LNCaP clone FGC (cell line): Measurements from ENCODE around the gene CNTD1.
A peak's percentile ranks its signal among the peaks of the same experiment; 100 is the strongest.
"Not testable (repeated sequence)": the region's sequence is repeated elsewhere in the genome, so short reads cannot be mapped to it uniquely, and the experiment has no call there.

ENCODE experiments used
- DNase-seq: peaks from one replicate; pipeline ENCODE4 v3.0.0-alpha.2; 2011; ENCODE audit warnings: low read depth
- H3K4me3 ChIP-seq: 2 replicates; pipeline ENCODE4 v1.5.1; 2011; ENCODE audit warnings: mild to moderate bottlenecking, low read depth, low read length, control low read depth
- TF ChIP-seq, protein P1 (sequence below): IDR thresholded peaks from 2 replicates; pipeline ENCODE4 v1.5.1; 2012; ENCODE audit warnings: mild to moderate bottlenecking; ENCODE audit not compliant: control insufficient read depth, insufficient read depth; ENCODE audit errors: extremely low read depth

CNTD1 gene

DNA sequence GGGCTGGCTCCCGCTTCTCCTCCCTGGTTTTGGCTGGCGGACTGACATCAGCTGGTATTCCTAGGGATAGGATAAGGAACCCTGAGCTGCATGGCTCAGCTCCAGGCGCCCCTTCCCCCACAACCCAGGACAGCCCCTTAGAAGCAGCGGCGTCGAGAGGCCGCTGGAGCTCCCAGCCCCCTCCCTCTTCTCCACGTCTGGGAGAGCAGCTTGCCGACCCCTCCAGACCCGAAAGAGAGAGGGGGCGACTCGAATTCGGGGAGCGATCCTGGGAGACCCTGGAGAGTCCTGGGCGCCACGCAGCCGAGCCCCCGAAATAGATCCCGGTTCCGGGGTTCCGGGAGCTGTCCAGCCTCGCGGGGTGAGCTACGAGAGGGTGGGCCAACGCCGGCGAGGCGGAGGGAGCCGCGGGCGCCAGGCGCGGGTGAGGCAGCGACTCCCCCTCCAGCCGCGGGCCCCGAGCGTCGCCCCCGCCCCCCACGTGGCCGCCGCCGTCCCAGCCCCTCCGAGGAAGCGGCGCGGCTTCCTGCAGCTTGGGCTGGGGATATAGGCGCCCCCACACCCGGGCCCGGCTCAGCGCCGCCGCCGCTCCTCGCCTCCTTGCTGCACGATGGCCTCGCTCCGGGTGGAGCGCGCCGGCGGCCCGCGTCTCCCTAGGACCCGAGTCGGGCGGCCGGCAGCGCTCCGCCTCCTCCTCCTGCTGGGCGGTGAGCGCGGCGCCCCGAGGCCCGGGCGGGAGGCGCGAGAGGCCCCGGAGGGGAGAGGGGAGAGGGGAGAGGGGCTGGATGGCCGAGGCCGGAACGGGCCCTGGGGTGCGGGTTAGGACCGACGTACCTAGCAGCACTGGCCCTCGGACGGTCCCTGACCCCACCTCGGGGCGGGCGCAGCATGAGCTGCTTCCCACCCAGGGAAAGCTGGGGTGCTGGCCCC, 37.7 kb upstream of the CNTD1 start, which contains the start of gene RAMP2:
Gene RAMP2 (plus strand): TSS at position 576 of the 930 bp plus-strand sequence. CDS start 35 bp downstream, at position 611.
- TF ChIP-seq, protein P1, sequence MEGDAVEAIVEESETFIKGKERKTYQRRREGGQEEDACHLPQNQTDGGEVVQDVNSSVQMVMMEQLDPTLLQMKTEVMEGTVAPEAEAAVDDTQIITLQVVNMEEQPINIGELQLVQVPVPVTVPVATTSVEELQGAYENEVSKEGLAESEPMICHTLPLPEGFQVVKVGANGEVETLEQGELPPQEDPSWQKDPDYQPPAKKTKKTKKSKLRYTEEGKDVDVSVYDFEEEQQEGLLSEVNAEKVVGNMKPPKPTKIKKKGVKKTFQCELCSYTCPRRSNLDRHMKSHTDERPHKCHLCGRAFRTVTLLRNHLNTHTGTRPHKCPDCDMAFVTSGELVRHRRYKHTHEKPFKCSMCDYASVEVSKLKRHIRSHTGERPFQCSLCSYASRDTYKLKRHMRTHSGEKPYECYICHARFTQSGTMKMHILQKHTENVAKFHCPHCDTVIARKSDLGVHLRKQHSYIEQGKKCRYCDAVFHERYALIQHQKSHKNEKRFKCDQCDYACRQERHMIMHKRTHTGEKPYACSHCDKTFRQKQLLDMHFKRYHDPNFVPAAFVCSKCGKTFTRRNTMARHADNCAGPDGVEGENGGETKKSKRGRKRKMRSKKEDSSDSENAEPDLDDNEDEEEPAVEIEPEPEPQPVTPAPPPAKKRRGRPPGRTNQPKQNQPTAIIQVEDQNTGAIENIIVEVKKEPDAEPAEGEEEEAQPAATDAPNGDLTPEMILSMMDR: no peak
- H3K4me3 ChIP-seq: no peak within 1 kb of the TSS
- DNase-seq: no peak

DNA sequence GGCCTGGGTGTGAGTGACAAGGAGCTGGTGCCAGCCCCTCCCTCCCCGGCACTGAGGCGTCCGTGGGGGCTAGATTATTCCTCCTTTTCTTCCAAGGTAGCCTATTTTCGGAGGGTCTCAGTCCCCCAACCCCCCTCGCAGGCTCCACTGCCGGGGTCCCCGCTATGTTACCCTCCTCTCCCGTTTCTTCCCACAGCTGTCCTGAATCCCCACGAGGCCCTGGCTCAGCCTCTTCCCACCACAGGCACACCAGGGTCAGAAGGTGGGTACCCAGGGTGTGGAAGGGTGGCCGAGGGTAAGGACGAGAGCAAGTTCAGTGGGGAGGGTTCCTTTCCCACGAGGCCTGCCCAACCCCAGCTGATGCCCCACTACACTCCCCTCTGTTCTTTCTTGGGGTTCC, 37.0 kb upstream of the CNTD1 start:
- no peak for DNase-seq
- TF ChIP-seq, protein P1: no peak
- H3K4me3 ChIP-seq: no peak overlapping the region

DNA sequence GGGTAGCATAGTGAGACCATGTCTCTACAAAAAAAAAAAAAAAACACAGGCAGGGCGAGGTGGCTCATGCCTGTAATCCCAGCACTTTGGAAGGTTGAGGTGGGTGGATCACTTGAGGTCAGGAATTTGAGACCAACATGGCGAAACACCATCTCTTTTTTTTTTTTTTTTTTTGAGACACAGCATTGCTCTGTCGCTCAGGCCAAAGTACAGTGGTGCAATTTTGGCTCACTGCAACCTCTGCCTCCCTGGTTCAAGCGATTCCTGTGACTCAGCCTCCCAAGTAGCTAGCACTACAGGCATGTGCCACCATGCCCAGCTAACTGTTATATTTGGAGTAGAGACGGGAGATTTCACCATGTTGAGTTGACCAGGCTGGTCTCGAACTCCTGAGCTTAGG, 32.5 kb upstream of the CNTD1 start:
- no peak overlapping the region for H3K4me3 ChIP-seq
- DNase-seq: no peak
- TF ChIP-seq, protein P1: no peak

DNA sequence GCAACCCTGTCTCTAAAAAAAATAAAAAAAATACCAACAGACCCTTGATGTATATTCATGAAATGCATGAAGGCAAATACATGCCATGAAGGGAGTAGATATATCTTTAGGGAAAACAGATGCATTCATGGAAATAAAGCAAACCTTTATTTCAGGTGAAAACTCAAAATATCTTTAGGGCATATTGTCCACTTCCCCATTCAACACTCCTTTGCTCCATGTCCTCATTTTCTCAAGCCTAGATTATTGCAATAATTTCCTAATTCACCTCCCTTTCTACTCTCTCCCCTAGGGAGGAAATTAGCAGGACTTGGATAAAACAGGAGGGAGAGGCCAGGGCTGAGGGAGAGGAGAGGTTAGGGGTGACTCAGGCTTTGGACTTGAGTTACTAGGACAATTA, 31.1 kb upstream of the CNTD1 start:
- TF ChIP-seq, protein P1: no peak
- no peak for DNase-seq
- H3K4me3 ChIP-seq: no peak overlapping the region

DNA sequence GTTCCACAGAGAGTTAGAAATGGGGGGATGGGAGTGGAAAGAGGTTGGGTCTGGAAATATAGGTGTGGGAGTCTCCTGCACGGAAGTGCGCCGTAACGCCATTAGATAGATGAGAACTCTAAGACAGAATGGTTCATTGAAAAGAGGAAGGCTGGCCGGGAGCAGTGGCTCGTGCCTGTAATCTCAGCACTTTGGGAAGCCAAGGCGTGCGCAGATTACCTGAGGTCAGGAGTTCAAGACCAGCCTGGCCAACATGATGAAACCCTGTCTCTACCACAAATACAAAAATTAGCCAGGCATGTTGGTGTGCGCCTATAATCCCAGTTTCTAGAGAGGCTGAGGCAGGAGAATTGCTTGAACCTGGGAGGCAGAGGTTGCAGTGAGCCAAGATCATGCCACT, 30.7 kb upstream of the CNTD1 start:
- DNase-seq, H3K4me3 ChIP-seq: not testable (repeated sequence)

DNA sequence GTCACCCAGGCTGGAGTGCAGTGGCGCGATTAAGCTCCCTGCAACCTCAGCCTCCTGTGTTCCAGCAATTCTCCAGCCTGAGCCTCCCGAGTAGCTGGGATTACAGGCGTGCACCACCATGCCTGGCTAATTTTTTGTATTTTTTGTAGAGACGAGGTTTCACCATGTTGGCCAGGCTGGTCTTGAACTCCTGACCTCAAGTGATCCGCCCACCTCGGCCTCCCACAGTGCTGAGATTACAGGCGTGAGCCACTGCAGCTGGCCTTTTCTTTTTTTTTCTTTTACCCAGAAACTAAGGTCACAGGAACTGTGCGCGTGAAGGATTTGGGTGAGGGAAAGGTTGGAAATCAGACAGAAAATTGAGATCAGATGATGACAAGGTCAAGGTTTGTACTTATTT, 28.7 kb upstream of the CNTD1 start:
- not testable (repeated sequence) for H3K4me3 ChIP-seq, DNase-seq

DNA sequence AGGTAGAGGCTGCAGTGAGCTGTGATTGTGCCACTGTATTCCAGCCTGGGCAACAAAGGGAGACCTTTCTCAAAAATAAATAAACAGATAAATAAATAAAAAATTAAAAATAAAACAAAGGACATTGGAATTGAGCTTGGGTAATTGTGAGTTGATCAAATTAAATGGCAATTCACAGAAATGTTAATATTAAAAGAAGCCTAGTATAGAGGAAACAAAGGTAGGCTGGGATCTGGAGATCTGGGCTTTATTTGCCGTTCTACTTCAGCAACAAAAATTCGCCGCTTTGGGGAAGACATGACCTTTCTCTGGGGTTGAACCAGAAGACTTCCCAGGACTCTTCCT, 25.7 kb upstream of the CNTD1 start:
- DNase-seq: no peak
- H3K4me3 ChIP-seq: peak overlapping the region; percentile 87
- TF ChIP-seq, protein P1: no peak
